IPS DF 19.7 (cell line): Measurements from ENCODE around the gene CDC42BPB.

Experiments used
- DNase-seq: peaks from one replicate; pipeline ENCODE4 v3.0.0-alpha.2; 2013; ENCODE audit warnings: low read depth, low spot score

The CDC42BPB gene, protein sequence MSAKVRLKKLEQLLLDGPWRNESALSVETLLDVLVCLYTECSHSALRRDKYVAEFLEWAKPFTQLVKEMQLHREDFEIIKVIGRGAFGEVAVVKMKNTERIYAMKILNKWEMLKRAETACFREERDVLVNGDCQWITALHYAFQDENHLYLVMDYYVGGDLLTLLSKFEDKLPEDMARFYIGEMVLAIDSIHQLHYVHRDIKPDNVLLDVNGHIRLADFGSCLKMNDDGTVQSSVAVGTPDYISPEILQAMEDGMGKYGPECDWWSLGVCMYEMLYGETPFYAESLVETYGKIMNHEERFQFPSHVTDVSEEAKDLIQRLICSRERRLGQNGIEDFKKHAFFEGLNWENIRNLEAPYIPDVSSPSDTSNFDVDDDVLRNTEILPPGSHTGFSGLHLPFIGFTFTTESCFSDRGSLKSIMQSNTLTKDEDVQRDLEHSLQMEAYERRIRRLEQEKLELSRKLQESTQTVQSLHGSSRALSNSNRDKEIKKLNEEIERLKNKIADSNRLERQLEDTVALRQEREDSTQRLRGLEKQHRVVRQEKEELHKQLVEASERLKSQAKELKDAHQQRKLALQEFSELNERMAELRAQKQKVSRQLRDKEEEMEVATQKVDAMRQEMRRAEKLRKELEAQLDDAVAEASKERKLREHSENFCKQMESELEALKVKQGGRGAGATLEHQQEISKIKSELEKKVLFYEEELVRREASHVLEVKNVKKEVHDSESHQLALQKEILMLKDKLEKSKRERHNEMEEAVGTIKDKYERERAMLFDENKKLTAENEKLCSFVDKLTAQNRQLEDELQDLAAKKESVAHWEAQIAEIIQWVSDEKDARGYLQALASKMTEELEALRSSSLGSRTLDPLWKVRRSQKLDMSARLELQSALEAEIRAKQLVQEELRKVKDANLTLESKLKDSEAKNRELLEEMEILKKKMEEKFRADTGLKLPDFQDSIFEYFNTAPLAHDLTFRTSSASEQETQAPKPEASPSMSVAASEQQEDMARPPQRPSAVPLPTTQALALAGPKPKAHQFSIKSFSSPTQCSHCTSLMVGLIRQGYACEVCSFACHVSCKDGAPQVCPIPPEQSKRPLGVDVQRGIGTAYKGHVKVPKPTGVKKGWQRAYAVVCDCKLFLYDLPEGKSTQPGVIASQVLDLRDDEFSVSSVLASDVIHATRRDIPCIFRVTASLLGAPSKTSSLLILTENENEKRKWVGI (N-terminal part only)

DNA sequence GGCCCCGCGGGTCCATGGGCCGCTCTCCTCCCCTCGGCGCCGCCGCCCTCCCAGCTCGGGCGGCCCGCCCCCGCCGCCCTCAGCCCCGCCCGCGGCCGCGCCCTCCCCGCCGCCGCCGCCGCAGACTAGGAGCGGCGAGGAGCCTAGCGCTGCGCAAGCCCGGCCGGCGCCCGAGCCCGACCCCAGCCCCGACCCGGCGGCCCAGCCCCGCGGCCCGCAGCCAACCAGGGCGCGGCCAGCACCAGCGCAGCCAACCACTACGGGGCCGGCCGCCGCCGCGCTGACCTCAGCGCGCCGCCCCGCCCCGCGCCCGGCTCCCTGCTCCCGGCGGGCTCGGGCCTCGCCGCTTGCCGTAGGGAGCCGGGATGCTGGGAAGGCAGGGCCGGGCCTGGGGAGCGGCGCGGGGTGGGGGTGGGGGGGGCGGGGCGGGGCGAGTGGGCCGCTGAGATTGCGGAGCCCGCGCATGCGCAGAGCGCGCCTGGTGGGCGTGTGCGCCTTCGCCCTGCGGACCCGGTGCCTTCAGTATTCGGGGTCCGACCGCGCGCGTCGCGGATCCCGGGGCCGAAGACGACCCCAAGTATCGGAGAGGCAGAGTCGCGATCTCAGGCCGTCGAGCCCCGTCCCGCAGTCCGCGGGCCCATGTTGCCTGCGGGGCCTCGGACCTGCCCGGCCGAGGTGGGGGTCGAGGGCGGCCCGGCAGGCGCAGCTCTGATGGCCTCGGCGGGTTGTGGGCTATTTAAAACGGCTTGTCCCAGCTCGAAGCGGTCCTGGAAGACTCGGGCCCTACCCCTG is at the start of gene CDC42BPB:
CDC42BPB (minus strand) TSS at position 178 of the 792 bp plus-strand sequence. CDS start 376 bp downstream, outside the sequence.
- DNase-seq = no peak

DNA sequence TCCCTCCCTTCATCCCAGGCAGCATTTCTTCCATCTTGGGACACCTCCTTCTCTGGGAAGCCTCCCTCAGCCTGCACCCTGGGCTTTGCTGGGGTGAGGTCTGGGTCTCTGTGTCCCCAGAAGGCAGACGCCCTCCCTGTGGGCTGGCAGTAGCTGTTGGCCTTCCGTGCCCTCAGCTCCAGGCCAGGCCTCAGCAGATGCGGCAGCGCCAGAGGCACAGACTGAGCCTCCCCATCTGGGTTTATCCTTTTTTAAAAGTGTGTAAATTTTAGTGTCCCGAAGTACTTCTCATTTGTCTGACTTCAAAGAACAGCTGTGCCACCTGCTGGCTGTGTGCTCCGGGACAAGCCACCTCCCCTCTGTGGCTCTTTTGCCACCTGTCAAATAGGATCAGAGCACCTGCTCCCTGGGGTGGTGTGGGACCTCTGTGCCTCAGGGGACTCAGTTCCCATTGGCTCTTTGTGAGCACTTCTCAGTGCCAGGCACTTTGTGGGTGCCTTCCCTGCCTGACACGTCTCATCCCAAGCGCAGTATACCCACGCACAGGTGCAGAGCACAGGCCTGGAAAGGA is 48.3 kb upstream of the CDC42BPB start:
- no peak for DNase-seq

DNA sequence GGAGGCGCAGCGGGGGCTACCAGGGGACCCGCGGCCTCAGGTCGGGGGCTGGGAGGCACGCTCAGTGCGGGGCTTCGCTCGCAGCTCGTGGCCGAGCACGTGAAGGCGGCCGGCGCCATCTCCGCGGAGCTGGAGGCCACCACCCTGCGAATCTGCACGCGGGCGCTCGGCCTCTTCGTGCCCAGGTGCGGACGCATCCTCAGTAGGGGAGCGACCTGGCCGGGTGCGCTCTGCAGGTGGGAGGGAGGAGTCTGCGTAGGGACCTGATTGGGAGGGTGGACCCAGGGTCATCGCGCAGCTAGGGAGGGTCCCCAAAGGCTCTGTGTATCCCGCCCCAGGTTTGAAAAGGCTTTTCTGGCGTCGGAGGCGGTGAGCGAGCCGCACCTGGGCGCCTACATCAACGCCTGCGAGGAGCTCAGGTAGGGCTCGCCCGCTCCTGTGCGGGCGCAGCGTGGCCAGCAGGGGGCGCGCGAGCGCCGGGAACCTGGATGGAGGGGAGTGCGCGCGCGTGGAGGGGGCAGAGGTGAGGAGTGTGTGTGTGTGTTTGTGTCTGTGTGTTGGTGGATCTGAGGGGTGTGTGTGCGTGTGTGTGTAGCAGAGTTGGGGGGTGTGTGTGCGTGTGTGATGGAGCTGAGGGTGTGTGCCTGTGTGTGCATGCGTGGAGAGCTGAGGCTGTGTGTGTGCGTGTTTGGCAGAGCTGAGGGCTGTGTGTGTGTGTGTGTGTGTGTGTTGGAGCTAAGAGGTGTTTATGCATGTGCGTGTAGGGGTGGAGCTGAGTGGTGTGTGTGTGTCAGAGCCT is 47.5 kb upstream of the CDC42BPB start:
- no peak for DNase-seq

DNA sequence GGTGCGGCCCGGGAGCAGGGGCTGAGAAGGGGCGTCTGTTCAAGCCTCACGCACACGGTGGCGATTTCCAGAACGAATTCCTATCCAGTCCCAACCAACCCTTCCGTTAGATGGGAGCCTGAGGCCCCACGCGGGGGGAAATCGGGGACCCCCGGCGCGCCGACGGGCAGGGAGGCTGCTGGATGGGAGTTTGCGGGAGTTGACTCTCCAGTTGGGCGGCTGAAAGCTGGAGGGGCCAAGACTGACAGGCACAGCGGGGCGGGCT is 47.0 kb upstream of the CDC42BPB start:
- no peak for DNase-seq

DNA sequence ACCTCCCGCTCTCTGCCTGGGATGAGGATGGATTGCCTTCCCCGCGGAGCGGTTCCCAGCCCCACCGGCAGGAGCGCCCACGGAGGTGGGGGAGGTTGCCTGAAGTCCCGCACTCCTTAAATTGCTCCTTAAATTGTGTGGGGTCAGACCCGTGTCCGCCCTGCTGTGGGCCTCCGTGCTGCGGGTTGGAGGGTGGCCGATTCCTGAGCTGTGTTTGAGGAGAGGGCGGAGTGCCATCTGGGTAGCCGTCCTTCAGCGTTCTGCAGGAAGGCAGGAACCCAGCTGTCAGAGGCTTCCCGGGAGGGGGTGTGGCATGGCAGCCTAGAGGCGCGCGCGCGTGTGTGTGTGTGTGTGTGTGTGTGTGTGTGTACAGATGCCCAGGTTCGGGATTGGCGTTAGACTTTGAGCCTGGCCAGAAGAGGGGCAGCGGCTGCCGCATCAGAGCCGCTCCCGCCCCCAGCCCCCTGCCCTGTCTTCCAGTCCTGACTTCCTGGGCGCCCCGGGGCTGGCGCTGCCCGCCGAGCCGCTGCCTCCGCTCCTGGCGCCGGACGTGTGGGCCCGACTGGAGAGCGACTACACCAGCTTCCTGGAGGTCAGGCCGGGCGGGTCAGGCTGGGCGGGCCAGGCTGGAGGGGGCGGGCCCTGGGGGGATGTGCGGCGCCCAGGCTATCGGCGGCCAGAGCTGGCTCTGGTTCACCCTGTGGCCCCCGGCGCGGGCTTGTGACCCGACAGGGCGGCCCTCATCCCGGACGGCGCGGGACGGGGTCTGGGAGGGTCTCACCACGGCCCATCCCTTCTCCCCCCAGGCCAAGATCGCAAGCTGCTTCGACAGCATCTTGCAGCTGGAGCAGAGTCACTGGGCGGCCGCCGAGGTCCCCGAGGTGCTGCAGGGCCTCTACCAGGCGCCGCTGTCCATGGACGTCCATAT is 46.4 kb upstream of the CDC42BPB start:
- DNase-seq = no peak

DNA sequence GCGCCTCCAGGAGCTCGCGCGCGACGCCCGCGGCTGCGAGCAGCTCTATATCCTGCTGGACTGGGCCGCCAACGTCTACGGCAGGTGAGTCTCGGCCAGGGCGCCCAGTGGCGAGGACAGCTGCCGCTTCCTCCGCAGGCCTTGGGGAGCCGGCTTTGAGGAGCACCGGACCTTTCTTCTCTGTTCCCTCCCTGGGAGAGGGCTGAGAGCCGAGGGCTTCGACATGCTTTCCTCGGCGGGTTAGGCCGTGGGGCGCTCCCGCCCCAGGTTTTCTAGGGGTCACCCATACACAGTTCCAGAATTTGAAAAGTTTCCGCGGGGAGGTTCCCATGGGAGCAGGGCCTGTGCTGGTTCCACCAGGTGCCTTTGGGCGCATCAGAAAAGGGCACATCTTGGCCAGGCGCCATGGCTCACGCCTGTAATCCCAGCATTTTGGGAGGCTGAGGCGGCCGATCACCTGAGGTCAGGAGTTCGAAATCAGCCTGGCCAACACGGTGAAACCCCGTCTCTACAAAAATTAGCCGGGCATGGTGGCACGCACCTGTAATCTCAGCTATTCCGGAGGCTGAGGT is 45.4 kb upstream of the CDC42BPB start:
- DNase-seq = no peak

DNA sequence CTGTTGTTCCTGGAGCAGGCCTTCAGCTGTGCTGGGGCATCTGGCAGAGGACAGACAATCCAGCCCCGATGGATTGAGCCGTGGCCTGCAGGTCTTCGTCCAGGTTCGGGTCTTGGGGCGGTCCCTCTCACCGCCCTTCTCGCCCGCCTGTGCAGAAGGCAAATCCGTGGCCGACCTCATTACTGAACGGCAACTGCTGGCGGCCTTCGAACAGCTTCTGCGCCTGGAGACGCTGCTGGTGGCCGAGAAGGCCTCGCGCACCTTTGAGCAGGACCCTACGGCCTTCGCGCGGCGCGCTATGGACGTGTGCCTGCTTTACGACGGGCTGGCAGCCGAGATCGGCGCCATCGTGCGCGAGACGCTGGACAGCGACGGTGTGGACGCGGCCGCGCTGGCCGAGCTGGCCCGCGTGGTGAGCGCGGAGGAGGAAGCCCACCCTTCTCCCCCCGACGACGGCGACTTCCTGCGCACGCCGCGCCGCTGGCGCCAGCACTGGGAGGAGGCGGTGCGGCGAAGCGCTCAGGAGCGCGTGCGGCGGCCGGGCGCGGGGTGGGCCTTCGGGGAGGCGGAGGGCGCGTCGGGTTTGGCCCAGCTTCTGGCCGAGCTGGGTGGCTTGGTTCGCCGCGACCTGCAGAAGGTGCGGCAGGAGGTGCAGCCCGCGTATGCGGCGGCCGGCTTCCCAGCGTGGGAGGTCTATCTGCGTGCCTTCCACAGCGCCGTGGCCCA is 44.8 kb upstream of the CDC42BPB start:
- no peak for DNase-seq

DNA sequence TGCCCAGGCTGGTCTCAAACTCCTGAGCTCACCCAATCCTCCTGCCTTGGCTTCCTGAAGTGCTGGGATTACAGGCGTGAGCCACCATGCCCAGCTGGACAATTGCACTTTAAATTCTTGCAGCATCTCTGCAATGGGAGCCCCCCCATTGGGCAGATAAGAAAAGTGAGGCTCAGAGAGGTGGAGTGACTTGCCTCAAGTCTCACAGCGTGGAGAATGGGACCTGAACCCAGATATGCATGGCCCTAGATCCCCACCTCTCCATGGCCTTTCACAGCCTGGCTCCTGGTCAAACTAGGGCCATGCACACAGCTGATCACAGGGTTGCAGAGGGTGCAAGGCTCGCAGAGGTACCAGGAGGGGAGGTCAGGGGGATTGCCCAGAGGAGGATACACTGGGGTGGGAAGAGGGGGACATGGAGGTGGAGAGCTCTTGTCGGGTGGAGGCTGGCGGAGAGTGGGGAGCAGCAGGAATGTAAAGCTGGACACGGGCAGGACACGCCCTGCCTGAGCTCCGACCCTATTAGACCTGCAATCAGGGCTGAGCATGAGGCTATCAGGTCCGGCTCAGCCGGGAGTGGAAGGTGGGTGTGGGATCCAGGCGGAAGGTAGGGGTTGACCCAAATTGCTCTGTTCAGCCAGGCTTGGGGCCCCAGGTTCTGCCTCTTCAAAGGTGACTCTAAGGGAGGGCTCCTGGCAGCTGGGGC is 44.1 kb upstream of the CDC42BPB start:
- no peak for DNase-seq

DNA sequence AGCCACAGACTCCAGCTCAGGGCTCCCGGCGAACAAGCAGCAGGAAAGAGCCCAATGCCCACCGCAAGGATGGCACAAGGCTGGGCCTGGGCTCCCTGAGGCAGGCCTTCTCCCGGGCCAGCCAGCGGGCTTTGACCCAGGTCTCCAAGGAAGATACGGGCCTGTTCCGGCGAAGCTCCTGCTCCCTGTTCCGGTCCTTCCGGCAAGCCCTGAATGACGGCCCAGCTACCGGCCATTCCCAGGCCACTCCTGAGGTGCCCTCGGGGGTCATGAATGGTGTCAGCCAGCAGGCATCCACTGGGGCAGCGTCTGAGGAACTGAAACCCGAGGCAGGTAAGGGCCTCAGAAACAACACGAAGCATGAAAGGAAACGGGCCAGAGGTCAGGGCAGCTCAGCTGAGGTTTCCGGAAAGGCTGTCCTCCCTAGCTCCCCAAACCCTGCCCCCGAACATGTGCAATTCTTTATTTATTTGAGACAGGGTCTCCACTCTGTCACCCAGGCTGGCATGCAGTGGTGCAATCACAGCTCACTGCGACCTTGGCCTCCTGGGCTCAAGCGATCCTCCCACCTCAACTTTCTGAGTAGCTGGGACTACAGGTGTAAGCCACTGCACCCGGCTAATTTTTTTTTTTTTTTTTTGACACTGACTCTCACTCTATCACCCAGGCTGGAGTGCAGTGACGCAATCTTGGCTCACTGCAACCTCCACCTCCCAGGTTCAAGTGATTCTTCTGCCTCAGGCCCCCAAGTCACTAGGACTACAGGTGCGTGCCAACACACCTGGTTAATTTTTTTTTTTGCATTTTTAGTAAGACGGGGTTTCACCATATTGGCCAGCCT is 43.2 kb upstream of the CDC42BPB start:
- no peak for DNase-seq

DNA sequence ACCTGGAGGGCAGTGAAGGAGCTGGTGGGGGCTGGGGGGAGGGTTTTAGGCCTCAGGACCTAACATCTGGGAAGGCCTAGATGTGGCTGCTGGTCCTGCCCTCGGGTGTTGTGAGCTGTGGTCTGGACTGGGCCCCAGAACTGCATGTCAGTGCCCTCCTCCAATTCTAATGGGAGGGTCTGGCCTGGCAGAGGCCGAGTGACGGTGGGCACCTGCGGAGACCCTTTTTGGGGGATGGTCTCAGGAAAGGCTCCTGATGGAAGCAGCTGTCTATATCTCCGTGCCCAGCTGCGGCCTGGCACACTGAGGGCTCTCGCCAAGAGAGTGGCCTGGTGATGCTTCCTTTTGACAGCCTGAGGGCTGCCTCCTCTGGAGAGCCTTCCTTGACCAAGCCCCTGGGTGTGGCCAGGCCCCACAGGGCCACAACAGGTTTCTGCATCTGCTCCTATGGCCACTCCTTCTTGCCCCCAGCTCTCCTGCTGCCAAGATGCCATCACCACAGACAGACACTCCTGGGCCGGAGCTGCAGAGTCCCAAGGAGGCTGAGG is 42.5 kb upstream of the CDC42BPB start:
- no peak for DNase-seq

DNA sequence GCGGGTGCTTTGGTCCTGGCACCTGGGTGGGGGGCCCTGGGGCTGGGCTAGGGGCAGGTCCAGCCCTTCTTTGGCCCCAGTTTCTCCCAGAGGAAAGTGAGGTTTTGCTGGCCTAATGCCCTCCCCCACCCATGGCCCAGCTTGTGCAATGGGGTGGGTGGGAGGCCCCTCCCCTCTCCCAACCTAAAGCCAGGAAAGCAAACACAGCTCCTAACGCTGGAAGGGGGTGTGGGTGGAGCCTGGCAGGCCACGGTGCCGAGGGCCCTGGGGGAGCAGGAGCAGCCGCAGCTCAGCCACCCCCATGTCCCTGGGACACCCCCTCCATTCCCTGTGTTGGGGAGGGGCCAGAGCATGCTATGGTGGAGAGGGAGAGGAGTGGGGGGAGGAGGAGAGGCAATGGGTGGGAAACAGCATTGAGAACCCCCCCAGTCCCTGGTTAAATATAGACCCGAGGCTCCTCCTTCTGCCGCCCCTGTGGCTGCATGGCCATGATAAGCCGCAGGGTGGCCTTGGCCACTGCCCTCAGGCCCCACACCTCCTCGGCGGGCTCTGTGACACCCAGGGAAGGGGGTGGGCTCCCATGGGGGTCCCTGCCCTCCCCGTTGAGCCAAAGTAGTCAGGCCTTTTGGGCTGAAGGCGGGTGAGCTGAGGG is 41.9 kb upstream of the CDC42BPB start:
- DNase-seq = no peak

DNA sequence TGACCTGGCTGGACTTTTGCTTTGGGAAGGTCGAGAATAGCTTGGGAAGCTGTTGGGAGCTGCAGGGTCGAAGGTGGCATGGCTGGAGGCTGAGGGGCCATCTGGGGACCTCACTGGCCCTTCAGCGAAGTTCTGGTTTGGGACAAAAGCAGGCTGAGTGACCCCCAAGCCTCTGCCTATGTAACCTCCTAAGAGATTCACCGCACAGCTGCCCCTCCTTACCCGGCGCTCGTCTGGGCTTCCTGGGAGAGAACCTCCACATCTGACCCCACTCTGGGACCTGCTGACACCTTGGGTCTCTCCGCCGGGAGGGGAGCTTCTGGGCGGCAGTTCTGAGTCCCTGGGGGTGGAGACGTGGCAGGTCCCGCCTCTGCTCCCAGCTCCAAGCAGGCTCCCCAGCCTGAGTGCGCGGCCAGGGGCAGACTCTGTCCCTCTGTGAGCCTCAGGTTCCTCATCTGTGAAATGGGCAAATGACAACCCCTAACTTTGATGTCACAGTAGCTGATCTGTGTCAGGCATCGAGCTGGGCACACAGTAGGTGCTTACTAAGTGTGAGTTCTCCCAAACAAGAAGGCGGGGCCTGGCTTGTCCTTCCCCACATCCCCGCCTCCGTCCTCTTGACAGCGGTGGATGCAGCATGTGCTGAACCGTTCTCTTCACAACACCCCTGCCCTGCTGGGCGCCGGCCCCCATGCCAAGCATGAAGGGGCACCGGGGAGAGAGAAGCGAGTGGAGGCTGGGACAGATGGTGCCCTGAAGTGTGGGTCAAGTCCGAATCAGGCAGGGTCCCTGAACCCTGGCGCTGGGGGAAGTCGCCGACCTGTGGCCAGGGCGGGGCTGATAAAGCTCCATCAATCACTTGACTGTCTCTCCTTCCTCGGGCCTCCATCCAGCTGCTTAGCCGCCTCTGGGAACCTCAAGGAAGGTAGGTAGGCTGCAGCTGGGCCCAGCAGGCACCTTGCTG is 40.9 kb upstream of the CDC42BPB start:
- DNase-seq = no peak

DNA sequence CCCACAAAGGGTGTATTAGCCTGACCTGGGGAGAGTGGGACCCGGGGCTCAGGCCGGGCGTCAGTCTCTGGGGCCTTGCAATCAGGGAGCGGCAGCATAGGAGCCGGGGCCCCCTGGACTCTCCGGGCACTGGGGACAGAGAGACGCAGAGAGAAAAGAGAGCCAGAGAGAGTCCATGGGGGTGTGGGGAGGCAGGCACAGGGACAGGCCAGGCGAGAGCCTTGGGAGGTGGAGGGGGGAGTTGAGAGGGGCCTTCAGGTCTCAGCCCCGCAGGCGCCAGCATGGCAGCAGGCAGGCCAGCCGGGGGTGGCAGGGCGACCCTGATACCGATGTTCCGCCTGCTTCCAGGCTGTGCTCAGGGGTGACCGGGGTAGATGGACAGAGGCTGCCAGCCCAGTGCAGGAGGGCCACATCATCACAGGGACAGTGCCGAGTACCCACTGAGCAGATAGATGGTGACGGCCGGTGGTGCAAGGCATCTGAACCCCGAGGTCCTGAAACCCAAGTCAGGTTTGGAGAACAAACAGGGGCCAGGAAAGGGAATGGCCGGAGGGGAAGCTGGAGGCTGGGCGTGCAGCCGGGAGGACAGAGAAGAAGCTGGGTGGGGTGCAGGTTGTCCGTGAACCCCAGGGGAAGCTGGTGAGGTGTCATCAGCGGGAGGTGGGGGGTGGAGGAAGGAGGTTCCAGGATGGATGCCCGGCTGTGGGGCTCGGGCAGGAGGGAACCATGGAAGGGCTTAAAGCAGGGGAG is 40.1 kb upstream of the CDC42BPB start:
- DNase-seq = no peak

DNA sequence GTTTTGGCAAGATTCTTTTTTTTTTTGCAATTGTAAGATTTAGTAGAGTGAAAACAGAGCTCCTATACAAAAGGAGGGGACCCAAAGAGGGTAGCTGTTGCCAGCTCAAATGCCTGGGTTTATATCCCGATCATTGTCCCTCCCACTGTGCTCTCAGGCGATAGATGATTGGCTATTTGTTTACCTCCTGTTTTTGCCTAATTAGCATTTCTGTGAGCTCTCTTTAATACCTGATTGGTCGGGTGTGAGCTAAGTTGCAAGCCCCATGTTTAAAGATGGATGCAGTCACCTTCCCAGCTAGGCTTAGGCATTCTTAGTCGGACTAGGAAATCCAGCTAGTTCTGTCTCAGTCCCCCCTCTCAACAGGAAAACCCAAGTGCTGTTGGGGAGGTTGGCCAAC is 39.0 kb upstream of the CDC42BPB start:
- no peak for DNase-seq
